Endothelial cell of hepatic sinusoid (primary cell): ENCODE data around the gene ZNF354C.

Source experiments
- in situ Hi-C: cut with HindIII; loops from 2 replicates; pipeline ENCODE4 v1.10.0; 2017; ENCODE audit warnings: low sequenced_read_pairs

ZNF354C gene

DNA sequence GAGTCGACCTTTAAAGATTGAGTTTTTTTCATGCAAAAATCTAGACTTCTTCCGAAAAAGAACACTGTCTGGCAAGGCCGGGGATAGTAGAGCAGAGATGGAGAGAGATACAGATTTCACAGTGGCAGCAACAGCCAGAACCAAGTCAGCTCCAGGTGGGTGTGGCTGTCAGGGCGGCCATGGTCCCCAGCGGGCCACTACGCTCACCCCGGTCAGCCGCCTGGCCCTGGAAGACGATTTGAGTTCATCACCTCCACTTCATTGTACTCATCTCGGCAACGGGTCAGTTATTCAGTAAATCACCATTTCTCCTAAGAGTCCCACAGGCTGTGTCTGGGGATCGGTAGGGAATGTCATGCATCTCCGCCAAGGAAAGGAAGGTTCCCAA is 53.0 kb downstream of the ZNF354C start:
- in situ Hi-C loops = no loop called here

DNA sequence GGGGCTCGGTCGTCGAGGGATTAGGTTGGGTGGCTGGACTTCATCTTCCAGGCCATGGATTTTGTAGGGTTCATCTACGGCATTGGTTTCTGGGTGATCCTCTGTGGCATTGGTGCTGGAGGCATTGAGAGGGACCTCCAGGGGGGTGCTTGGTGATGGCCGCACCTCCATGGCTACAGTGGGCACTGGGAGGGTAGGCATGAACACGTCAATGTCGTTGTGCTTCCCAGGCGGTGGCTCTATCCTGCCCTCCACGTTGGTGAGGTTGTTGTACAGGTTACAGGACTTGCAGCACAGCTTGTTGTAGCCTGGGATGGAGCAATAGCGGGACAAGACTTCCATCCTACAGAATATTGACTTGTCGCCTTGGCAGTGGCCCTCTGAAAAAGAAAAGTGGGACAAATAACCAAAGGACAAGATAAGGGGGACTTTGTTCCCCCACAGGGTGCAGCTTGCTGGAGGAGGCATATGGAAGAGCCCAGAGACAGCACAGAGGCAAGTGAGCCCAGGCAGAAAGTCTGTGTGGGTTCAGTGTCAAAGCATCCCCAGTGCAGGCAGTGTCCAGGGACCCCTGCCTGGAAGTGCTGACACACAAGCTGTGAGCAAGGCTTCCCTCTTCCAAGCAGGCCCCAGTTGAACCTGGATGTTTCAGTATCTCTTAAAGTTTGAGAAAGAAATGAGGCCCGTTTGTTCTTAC is 53.9 kb downstream of the ZNF354C start:
- in situ Hi-C loops = no loop called here

DNA sequence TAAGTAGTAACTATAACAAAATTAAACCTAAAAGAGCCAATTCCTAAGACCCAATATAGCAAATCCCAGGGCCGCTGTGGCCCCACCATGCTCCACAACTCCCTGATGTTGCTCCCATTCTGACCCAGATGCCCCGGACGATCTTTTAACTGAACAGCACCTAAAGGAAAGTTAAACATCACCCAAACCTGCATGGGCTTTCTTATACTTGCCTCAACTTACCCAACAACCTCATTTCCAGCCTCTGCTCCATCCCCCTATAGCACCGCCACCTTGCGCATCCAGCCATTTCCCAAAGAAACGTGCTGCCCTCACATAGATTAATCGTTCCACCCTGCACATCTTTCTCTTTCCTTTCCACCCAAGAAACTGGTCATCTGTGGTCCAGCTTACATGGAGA is 54.6 kb downstream of the ZNF354C start:
- in situ Hi-C loops = no loop called here

DNA sequence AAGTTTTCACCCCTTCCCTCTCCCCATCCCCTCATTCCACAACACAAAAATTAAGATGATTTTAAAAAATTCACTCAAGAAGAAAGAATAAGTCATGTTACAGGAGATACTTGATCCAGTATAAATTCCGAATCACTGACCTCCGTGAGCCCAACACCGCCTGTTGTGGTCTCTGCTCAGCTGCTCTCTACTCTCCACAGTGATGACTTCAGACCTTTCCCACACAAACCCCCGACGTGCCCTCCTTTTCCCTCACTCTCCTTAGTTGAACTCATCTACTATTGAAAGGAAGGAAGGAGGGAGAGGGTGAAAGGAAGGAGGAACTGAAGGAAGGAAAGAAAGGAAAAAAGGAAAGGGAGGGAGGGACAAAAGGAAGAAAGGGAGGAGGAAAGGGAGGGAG is 55.1 kb downstream of the ZNF354C start:
- in situ Hi-C loops = no loop called here

DNA sequence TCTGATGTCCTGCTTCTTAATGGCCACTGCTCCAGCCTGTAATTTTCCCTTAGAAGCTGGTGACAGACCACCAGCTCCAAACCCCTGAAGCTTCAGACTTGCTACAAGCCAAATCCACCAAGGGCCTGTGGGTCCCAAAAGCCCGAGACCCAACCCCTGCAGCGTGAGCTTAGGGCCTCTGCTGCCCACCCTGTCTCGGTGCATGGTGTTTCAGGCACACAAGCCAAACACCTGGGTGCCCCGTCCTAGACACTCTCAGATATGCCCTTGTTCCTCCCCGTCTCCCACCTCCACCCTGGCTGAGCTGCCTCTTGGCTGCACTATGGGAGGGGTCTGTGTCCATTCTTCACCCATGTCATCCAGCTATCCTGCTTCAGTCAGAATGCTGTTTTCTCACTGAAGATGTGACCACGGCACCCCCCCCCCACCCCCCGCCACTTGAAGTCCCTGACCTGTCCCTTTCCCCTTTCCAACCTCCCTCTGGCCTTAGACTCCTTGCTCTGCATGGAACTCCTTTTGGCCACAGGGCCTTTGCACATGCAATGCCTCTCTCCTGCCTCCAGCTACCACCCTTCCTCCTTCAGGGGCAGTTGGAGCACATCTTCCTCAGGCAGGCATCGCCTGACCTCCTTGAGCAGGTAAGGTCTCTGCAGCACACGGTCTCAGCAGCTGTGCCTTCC is 55.8 kb downstream of the ZNF354C start:
- in situ Hi-C loops = no loop called here

DNA sequence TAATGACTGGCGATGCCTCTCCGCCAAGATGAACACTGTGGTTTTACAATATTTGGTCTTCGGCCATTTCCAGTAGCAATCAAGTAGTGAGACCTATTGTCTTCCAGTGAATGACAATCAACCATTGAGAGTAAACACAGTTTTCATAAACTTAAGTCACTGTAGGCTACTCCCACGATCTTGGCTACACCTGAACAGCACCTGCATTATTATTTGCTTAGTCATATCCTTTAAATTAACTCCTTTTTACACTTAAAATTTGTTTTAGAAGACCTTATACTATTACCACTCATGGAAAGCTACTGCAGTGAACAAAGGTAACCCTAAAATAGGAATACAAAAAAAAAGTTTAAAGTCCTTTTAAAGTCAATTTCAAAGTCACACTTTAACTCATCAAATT is 58.2 kb downstream of the ZNF354C start:
- in situ Hi-C loops = no loop called here

DNA sequence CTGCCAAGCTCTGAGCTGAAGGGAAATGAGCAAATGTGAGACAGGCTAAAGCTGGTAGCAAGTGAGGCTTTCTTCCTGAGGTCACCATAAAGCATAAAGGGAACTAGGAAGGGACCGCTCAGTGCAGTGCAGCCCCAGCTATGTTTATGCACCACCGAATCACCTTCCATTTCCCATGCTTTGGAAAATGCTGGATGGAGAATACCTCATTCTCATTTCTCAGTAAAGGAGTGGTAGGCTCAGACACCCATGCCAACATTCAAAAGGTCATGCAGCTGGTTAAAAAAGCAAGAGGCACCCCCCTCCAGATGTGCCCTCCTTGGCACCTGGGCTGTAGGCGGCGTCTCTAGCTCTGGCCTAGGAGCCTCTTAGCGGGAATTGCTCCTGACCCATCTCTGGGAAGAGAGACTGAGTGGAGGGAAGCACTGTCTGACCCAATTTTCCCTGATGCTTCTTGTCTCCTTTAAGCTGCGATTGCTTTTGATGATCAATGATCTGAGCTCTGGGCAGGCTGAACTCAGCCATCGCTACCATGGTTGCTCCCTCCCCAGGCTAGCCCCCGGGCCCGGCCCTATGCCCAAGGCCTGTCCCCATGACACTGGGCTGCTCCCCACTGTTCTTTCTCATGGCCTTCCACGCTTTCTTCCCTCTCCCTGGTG is 58.7 kb downstream of the ZNF354C start:
- in situ Hi-C loops = no loop called here

DNA sequence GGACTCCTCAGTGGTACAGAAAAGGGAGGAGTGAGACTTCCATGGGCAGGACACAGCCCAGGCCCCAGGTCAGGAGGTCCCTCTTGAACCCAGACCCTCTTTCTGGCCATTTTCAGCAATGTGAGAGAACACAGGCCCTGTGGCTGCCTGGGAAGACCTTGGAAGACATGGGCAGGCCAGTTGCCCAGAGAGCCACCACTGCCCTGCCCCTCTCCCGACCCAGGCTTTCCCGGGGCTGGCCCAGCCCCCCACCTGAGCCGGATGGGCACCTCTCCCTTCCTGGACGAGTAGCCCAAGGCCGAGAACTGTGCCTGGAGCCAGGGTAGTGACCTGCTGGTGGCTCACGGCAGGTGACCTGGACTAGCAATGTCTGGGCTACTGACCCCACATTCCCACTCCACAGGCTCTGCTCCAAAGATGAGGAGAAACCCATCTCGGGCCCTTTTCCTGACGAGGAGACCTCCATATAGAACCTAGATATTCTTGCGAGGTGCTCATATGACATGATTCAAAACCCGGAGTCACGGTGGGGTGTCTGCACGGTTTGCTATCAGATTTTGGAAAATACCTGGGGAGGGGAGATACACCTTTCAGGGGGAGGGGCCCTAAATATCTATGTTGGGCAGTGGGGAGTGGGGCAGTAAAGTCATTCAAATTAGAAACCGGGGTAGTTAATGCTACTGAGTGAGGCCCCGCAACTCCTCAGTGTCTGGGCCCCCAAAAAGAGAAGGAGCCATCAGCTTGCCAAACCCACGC is 59.4 kb downstream of the ZNF354C start:
- in situ Hi-C loops = no loop called here

DNA sequence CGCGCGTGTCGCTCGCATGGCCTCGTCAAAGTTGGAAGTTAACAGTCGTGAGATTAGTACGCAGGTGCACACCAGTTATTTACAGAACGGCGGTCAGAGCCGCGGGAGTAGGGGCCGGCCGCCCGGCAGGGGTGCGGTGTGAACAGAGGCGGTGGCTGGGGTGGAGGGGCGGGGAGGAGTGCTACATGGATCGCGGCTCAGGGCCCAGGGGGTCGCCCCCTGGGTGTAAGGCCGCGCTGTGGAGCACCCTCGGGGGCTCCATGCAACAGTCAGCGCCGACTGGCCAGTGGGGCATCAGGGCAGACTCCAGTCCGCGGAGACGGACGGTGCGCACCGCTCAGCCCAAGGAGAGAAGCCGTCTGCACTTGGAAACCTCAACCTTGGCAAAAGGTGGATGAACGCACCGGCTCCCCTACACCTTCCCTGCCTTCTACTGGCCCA is 60.3 kb downstream of the ZNF354C start:
- in situ Hi-C loops = no loop called here

DNA sequence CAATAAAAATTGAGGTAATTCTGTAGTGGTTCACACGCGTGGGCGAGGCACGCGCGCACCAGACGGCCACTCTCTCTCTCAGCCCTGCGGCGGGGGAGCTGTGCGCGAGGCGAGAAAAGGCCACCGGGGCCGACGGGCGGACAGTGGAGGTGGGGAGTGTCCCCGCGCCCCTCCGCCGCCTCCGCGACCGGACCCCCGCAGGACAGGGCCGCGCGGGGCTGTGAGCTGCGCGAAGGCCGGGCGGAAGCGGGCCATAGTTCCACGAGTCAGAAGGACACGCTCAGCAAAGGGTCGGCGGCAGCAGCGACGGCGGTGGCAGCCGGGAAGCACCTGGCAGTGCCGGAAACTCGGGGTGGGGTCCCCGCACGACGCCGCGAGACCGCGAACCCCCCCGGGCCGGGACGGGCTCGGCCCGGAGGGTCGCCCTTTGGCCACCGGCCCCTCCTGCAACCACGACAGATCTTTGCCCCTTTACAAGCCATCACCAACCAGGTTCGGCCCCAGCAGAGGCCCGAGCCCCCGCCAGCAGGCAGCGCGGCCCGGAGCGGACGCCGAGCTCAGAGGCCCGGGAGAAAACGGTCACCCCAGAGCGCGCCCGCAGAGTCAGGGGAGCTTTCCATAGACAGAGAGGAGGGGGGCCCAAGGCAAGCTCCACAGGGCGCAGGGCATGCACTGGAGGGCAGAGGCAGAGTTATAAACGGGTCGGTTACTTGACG is 60.9 kb downstream of the ZNF354C start:
- in situ Hi-C loops = no loop called here

DNA sequence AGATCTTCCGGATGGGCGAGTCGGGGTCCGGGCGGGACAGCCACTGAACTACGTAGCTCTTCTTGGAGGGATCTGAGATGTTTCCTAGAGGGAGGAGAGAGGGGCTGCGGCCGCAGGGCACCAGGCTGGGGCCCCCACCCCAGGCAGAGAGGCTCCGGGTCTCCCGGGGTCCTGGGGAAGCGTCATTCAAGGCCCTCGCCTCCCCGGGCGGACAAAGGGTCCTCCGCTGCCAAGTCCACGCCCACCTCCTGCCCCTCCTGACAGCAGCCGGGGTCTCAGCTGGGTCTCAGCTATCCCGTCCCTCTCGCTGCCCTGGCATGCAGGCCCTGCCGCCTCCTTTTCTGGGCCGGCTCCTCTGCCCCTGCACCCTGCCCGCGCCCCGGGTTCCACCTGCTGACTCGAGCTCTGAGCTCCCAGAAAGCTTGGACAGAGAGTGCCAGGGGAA is 61.5 kb downstream of the ZNF354C start:
- in situ Hi-C loops = no loop called here

DNA sequence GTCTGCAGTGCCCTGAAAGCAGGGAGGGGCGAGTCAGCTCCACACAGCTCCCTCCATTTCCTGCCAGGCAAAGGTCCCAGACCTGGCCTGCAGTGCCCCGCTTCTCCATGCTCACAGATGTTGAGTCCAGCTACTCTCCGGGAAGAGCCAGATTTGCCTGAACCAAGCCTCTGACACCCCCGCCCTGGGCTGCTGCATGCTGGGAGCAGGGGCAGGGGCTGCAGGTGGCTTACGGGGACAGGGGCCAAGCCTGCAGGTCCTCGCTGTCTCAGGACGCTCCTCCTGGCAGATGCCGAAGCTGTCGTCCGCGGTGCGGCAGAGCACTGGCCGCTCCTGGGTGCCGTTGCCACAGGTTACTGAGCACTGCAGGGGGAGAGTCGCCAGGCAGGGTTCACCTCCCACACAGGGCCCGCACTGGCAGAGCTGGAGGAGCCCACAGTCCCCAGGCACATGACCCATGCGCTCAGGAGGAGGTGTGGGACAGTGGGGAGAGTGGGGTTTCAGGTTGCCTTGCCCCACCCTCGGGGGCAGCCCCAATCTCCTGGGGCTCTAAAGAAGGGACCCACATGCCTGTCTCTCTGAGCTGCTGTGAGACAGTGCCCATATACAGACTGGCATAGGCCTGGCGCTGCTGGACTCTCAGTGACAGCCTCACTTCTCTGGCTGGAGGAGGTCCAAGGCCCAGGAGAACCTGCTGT is 62.4 kb downstream of the ZNF354C start:
- in situ Hi-C loops = no loop called here

DNA sequence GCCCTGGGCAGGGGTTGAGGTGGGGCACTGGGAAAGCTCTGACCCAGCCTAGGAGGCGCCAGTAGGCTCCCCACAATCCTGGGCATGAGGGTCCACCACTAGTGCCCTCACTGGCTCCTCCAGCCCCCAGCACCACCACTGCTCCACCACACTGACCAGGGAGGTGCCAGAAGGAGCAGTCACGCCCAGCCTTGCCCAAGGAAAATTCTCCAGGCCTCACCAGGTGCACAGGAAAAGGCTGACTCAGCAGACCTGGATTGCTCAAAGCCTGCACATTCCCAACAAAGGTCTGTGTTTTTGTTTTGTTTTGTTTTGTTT is 62.9 kb downstream of the ZNF354C start:
- in situ Hi-C loops = no loop called here

DNA sequence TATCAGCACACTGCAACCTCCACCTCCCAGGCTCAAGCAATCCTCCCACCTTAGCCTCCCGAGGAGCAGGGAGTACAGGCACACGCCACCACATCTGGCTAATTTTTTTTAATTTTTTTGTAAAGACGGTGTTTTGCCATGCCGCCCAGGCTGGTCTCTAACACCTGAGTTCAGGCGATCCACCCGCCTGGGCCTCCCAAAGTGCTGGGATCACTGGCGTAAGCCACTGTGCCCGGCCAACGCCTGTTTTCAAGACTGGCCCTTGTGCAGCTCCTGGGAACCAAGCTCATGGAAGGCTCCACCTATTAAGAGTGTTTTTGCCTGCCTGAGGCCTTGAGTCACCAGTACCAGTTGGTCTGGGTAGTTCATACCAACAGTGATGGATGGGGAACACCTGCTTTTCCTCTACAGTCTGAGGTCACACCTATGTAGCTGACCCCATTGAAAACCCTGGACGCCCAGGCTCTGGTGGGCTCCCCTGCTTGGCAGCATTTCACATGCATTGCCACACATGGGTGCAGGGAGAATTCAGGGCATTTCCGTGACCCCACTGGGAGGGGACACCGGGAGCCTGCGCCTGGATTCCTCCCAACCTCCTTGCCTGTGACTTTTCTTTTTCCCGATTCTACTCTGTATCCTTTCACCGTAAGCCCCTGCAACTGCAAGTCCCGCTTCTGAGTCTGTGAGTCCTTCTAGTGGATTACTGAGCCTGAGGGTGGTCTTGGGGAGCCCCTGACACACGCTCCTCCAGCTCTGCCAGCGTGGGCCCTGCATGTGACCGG is 63.5 kb downstream of the ZNF354C start:
- in situ Hi-C loops = no loop called here

DNA sequence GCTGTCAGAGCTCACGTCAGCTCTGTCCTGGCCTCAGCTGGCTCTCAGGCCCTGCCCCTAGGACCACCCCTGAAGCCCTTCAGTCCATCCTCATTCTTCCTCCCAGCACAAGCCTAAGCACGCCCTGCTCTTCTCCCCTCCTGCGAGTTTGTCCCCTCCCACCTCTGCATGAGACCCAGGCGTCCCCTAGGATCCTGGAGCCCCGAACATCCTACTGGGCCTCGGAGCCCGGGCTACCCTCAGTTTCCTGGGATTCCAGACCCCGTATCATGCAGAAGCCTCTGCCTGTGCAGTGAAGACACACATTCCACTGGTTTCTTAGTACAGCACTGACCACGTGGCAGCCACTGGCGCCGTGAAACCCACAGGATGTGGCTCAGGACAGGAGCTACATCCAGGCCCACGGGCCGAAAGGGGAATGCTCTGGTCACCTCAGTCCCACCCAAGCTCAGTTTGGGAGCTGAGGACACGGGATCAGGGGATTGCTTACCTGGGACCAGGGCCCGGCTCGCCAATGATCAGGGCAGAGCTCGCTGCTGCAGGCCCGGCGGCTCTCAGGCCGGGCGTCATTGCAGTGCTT is 64.2 kb downstream of the ZNF354C start:
- in situ Hi-C loops = no loop called here

DNA sequence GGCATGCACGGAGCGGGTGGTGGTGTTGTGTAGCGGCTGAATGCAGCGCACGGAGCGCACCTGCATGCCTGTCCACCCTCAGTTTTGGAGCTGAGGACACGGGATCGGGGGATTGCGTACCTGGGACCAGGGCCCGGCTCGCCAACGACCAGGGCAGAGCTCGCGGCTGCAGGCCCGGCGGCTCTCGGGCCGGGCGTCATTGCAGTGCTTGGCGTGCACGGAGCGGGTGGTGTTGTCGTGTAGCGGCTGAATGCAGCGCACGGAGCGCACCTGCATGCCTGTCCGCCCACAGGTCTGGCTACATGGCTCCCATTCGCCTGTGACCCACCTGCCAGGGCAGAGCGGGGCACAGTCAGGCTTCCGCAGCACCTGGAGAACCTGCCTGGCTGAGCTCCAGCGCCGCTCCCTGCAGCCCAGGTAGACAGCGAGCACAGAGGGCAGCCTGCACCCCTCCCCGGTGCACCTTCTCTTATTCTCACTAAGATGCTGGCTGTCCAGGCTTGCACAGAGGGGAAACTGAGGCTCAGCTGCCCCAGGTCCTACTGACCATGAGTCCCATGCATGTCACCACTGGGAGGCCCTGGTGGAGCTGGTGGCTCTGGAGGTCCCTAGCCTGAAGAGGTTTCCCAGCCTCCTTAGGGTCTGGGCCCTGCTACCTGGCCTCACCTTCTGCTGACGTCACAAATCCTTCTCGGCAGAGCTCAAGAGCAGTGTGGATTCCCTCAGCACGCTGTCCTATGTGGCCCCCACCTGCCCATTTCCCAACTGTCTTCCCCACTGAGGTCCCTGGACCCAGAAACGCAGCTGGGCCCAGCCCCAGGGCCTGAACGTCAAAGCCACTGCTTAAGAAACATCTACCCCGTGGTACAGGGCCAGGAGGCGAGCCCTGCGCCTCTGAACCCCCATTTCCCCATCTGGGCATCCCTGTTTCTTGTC is 64.9 kb downstream of the ZNF354C start:
- in situ Hi-C loops = no loop called here

DNA sequence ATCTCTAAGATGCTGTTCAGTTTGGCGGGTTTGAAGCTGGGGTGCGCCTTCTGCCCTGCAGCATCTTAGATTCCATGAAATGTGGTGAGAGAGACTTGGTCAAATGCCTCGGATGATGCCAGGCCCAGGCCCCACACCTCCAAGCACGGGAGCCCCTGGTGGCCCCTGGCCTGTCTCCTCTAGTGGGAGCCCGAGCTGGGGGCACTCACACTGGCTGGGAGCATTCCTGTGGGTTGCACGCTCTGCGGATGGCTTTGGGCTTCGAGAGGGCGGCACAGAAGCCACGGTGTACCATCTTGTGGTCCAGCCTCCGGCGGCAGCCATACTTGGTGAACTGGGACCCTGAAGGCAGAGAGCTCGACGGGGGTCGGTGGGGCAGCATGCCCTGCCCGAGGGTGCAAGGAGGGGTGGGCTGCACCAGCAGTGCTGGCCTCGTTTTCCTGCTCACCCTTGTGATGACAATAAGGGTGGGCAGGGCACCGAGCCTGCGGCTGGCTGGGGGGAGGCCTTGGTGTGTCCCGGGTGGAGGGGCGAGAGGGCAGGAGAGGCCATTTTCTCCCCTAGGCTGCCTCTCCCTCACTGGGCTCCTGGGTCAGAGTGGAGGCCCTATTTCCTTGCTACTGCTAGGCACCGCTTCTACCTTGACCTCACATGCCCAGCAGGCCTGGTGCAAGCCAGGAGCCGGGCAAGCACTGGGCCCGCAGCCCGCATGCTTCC is 65.8 kb downstream of the ZNF354C start:
- in situ Hi-C loops = no loop called here
